LHCN-M2 (cell line): Measurements from ENCODE around the gene RNF224. TPM values are rescaled to one million over a fixed set of nuclear protein-coding genes. Genes with fewer than 3 reads are reported as not detected.

ENCODE experiments used
- DNase-seq: peaks from one replicate; pipeline ENCODE4 v3.0.0-alpha.2; 2012; ENCODE audit warnings: low read depth
- total RNA-seq: library from RNA; depleted of rRNA; stranded (reverse); fragments of >200 nt; gene quantifications from 2 replicates; pipeline ENCODE4 v1.2.3, GENCODE V29; 2014

The RNF224 gene
- total RNA-seq, 1 experiment from 2014 or later = 0.23 TPM

DNA sequence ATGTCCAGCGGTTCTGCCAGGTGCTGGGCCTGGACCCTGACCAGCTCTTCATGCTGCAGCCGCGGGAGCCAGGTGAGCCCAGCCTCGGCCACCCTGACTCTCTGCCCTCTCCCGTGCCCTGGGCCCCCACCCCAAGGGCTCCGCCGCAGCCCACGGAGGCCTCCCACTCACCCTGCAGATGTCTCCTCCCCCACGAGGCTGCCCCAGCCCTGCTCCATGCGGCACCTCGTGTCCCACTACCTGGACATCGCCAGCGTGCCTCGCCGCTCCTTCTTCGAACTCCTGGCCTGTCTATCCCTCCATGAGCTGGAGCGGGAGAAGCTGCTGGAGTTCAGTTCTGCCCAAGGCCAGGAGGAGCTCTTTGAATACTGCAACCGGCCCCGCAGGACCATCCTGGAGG lies 12.7 kb upstream of the RNF224 start:
- no peak for DNase-seq

DNA sequence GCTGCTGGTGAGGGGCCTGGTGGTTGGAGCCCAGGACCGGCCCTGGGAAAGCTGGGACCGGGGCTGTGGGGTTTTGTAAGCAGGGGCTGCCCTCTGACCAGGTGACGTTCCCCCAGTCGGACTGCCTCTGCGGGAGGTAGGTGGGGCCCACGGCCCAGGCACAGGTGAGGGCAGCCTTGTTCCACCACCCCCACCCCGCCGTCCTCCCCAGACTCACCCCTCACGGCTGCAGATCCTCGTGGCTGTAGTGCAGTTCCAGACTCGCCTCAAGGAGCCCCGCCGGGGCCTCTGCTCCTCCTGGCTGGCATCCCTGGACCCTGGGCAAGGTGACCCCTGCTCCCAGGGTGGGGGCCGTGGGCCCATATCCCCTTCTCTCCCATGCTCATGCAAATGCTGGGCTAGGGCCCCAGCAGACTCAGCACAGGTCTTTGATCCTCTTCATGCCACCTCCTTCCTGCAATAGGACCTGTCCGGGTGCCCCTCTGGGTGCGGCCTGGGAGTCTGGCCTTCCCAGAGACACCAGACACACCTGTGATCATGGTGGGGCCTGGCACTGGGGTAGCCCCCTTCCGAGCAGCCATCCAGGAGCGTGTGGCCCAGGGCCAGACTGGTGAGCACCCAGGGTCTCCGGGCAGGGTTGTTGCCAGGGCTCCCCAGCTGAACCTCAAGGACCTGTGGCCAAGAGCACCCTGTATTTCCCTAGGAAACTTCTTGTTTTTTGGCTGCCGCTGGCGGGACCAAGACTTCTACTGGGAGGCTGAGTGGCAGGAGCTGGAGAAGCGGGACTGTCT lies 11.9 kb upstream of the RNF224 start:
- DNase-seq = no peak

DNA sequence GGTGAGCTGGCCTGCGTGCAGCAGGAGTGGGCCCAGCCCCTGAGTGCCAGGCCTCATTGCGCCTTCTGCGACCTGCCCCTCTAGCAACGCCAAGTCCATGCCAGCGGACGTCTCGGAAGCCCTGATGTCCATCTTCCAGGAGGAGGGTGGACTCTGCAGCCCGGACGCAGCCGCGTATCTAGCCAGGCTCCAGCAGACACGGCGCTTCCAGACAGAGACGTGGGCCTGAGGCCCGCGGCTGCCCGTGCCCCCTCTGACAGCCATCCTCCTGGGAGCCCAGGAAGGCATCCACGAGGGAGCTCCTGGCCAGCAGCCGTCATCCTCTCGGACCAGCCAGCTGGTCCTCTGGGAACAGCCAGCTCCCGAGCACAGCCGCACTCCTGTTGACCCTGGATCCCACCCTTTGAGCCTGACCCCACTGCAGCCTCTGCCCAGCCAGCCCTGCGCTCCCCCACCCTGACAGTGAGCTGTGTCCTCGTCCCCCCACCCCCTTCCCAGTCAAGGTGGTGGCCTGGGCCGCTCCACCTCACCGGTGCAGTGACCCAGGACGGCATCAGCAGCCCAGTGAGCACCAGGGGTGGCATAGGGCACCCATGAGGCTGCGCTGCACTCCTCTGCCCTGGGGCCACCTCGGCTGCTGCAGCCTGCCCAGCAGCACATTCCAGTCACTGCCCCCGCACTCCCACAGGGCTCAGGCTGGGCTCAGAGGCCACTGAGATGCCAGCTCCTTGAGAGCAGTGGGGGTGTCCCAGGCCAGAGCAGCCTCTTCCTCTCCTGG lies 10.9 kb upstream of the RNF224 start:
- DNase-seq = no peak

DNA sequence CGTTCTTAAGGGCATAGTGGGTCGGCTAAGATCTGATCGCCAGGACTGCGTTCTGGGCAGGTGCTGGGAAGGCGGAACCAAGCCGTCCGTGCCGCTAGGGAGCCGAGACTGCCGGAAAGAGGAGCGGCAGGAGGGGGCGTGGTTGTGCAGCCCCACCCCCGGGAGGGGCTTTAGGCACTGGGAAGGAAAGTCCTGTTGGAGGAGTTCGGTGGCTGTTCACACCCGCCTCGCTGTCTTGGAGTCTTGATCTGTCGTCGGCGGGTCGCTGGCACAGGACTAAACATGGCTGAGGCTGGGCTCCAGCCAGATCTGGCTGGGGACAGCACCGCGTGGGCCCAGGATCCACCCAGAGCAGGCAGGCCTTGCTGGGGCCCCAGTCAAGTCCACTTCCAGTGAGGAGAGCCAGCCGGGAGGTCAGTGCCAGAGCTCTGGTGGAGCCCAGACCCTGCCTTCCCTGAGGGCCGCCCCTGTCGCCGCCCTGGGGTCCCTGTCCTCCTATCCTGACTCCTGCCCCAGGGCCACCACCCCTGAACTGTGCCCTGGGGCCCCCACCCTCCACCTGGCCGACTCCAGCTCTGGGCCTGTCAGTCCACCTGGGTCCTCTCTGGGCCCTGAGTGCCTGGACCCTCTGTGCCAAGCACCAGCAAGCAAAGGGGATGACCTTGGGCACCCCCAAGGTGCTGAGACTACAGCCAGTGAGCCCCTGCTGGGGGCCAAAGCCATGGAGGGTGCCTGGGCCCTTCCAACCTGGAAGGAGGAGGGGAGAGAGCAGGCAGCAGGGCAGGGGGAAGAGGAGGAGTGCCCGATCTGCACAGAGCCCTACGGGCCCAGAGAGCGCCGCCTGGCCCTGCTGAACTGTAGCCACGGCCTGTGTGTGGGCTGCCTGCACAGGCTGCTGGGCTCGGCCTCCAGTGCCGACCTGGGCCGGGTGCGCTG lies 9.8 kb upstream of the RNF224 start:
- DNase-seq = no peak

DNA sequence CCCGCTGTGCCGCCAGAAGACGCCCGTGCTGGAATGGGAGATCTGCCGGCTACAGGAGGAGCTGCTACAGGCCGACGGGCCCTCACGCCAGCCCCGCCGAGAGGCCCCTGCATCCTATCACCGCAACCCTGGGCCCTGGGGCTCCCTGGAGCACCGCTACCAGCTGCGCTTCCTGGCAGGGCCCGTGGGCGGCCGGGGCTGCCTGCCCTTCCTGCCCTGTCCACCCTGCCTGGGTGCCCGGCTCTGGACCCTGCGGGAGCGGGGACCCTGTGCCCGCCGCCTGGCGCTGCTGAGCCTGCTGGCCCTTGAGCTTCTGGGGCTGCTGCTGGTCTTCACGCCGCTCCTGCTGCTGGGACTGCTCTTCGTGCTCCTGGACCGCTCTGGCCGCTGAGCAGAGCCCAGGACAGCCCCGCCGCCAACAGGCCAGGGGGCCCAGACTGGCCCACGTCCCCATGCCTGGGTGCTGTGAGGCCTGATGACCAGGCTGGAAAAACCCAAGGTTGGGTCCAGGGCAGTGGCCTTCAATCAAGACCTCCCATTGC lies 9.0 kb upstream of the RNF224 start:
- DNase-seq = no peak

DNA sequence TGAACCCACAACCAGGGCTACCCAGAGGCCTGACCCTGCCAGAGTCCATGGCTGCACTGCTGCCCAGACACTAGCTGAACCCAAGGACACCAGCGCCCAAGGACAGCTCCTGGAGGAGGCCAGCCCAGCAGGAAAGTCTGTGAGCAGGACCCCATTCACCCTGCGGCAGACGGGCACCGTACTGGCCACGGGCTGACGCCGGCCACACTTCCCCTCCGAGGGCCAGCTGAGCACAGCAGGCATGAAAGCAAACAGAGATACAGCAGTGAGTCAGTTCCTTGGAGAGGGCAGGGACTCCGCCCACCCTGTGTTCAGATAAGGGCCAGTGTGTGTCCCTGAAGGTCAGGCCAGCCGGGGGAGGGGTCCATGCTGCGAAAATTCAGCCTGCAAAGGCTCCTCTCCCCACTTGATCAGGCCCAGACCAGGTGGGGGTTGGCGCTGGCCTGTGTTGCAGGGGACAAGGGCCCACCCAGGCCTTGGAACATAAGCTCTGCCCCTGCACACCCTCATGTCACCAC lies 8.5 kb upstream of the RNF224 start:
- DNase-seq = peak; percentile 59

DNA sequence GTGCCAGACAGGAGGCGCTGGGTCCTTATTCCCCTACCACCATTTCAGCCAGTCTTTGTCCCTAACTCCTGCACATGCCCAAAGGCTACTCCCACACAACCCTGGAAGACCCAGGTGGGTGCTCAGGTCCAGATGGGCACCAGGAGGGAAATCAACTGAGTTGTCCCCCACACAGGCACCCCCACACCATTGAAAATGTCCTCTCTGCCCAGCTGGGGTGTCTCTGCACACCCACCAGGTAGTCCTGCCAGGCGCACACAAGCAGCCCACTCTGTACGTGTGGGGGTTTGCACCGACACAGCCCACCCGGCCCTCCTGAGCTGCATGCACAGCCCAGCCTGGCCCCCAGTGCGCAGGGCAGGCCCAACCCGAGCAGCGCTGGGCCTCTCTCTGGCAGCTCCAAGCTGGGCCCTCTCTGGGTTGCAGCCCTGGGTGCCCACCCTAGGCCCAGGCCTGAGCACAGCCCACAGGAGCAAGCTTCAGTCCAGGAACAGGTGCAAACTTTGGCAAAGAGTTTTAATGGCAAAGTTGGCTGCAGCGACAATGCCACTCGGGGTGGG lies 7.5 kb upstream of the RNF224 start:
- DNase-seq = no peak

DNA sequence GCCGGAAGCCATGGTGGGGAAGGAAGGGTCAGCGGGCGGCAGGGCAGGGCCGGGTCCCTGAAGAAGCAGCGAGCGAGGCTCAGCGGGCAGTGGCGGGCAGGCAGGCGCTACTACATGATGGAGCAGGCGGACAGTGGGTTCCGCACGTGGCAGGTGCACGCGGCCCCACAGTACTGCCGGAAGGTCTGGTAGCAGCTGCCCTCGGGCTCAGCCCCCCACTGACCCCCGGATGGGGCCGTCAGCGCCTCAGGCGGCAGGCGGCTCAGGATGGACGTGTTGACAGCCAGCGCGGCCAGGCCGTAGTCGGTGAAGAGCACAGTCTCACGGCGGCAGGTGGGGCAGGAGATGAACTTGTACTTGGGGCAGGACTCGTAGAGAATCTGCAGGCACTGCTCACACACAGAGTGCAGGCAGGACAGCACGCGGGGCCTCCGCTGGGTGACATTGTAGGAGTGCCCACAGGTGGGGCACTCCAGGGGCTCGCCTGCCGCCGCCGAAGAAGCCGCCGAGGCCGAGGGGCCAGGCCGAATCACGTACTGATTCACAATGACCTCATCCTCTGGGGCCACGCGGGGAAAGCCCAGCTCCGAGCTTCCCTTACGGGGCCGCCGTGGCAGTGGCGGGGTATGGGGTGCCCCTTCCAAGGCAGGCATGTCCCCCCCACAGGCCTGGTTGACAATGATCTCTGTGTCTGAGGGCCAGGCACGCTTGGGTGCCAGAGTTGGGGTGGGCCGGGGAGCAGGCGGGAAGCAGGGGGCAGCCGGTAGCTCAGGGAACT lies 6.8 kb upstream of the RNF224 start:
- DNase-seq = no peak

DNA sequence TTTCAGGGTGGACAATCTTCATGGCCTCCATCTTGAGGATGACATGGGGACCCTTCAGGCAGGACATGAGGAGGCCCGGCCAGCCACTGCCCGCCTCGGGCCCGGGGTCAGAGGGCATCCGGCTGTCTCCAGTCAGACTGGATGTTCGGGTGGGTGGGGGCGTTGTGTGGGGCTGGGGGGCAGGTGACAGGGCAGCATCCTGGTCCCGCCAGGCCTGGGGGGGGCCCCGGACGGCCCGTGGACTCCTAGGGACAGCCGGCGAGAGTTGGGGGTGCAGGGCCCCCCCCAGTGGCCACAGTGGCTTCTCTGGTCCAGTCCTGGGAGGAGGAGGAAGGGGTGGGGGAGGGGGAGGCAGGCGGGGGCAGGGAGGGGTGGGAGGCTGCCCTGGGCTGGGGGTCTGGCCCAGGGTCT lies 6.2 kb upstream of the RNF224 start:
- no peak for DNase-seq

DNA sequence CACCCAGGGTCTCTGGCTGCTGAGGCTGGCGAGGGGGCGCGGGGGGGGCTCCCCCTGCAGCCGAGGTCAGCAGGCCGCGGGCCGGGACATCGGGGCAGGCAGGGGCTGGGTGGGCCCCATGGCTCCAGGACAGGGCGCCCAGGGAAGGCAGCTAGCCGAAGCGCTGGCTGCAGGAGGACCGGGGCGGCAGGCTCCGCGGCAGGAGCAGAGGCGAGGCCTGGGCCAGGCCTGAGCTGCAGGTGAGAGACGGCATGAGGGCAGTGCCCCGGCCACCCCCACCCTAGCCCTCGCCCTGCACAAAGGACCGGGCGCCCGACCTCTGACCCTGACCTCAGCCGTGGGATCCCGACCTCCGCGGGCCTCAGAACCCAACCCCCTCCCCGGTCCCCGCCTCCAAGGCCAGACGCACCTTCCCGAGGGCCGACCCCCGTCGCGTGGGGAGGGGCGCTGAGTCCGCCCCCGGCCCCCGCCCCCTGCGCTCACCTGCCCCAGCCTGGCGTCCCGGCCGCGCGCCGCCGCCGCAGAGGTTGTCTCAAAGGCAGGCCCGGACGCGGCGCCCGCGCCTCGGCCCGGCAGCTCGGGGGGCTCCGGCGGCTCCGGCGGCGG lies 5.7 kb upstream of the RNF224 start:
- no peak for DNase-seq

DNA sequence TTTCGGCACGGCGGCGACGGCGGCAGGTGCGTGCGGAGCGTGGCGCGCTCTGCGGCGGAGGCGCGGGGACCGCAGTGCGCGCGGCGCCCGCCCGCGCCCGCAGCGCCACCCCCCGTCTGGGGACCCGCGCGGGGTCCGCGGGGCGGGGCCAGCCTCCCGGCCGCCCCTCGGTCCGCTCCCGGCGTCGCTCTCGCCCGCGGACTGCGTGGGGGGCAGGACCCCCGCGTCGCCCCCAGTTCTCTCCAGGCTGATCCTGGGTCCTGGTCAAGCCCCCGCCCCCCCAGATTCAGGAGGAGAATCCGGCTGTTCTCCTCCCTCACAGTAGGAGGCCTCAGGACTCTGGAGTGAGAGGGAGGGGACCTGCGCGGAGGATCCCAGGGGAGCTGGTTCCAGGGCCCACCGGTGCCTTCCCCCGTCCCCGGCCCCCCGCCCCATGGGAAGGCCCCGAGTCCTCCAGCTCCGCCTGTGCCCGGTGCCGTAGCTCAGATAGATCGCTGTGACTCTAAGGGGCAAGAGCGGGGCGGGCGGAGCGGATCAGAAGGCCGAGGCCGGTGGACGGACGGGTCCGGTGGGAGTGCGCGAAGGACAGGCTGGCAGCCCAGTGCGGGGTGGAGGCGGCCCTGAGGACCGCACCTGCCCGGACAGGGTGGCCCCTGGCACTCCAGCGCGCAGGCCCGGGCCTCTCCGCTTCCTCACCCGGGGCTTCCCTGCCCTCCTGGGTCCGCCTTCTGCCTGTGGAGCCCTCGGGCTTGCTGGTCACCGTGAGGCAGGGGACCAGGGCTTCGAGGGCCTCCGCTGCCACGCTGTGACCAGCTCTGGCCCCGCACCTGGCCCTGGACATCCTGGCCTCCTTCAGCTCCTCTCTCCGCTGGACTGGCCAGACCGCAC lies 4.9 kb upstream of the RNF224 start, which contains the start of gene RNF208:
RNF208 (minus strand) TSS at position 51 of the 888 bp plus-strand sequence. CDS start 1,028 bp downstream, outside the sequence.
- DNase-seq = no peak

DNA sequence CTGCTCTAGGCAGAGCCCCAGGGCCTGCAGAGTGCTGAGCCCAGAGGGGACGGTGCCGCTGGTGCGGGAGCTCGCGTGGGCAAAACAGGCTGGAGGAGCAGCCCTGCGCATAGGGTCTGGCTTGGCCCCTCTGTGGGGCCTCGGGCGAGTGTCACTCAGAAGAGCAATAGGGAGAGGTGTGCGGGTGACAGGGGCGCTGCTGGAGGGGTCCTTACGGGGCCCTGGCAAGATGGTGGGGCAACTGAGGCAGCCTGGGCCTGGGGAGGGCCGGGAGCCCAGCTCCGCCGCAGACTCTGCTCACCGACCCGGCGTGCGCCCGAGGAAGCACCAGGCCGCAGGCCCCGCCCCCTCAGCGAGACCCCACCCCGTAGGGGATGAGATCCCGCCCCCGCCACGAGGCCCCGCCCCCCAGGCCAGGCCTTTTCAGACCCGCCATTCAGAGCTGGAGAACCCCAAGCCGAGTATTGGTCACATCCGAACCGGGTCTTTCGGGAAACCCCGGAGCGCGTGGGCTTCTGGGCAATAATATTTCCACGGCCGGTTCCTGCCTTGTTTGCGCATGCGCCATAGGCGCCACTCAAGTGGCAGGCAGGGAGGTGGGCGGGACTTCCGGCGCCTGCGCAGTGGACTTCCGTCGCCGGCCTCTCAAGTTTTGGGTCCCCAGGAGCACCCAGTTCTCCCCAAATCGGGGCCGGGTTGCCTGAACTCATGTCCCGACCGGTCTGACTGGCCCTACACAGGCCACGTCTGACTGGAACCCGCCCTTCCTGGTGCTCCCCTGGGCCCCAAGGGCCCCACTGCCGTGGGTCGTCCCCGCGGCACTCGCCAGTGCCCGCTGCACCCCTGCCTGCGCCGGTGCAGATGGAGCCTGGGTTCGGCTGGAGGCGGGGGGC lies 4.0 kb upstream of the RNF224 start:
- DNase-seq = peak; percentile 97

DNA sequence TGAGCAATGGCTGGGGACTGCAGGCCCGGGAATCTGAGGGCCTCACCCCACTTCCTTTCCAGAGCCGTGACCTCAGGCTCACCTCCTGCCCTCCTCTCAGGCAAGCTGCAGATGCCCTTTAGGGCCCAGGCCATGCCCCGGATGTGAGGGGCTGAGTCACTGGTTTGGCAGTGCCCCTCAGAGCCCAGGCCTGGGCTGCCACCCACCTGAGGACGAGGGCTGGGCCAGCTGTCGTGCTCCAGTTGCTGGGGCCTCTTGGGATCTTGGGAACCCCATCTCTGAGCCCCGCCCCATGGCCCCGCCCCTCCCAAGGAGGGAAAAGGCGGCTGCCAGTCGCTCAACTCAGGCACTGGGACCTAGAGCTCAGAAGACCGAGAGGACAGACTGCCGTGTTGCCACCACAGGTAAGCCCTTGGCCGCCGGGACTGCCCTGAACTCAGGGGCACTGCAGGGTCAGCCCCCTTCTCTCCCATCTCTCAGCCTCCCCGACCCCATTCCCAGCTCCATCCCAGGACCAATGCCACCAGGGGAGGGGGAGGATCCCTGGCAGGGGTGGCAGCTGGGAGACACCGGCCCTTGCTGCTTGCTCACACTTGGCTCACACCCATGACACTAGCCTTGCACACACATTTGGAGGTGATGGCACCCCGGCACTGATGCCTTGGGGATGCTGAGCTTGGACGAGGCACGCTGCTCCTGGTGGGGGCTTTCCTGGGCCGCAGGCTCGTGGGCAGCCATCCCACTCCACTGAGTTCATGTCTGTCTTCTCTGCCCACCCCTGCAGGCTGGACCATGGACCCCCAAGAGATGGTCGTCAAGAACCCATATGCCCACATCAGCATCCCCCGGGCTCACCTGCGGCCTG lies 2.2 kb upstream of the RNF224 start, which contains the start of gene CYSRT1:
CYSRT1 (plus strand) TSS at position 345 of the 865 bp plus-strand sequence; CDS start at position 793, 448 bp downstream.
- DNase-seq = peak; percentile 62

DNA sequence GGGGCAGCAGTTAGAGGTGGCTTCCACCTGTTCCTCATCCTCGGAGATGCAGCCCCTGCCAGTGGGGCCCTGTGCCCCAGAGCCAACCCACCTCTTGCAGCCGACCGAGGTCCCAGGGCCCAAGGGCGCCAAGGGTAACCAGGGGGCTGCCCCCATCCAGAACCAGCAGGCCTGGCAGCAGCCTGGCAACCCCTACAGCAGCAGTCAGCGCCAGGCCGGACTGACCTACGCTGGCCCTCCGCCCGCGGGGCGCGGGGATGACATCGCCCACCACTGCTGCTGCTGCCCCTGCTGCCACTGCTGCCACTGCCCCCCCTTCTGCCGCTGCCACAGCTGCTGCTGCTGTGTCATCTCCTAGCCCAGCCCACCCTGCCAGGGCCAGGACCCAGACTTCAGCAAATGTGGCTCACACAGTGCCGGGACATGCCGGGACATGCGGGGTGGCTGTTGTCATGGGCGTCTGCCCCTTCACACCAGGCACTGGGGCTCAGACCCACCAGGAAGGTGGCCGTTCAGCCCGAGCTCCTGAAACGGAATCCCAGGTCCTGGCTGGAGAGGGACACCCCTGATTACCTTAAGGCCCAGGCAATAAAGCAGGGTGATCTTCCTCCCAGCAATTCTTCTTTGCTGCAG lies 1.5 kb upstream of the RNF224 start:
- no peak for DNase-seq

DNA sequence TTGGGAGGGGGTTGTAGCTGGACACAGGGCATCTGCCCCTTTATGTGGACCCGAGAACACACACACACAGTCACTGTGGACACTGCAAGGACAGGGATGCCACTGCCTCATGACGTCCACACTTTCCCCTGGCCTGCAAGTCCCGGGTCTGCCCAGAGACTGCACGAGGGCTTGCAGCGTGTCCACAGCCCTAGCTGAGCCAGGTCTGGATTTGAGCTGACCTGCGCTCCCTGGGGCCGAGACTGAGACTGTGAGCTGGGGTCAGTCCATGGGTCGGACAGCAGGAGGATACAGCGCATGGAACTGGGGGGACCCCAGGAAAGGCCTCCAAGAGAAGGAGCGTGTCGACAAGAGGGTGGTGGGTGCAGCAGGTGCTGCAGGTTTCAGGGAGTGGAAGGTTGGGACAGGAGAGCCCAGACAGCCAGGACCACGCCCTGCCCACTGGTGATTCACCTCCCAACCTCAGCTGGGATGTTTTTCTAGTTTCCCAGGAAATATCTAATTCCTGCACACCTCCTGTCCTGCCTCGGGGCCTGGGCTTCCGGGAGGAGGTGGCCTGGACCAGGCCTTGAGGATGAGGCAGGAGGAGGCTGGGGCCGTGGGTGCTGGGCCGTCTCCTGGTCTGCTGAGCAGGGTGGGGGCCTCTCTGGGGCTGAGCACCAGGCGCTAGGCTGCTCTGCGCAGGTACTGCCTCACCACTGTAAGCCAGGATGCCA lies 806 bp upstream of the RNF224 start:
- DNase-seq = peak; percentile 27
